HG03159 (cell line): ENCODE results near the gene DGCR6L.
"Not testable (repeated sequence)": the region's sequence is repeated elsewhere in the genome, so short reads cannot be mapped to it uniquely, and the experiment has no call there.

ENCODE experiments used
- ATAC-seq: cut with Tn5 transposase; IDR thresholded peaks from one replicate; pipeline ENCODE4 v1.9.1; 2021; ENCODE audit warnings: mild to moderate bottlenecking, moderate library complexity; ENCODE audit not compliant: unreplicated experiment

The DGCR6L gene

DNA sequence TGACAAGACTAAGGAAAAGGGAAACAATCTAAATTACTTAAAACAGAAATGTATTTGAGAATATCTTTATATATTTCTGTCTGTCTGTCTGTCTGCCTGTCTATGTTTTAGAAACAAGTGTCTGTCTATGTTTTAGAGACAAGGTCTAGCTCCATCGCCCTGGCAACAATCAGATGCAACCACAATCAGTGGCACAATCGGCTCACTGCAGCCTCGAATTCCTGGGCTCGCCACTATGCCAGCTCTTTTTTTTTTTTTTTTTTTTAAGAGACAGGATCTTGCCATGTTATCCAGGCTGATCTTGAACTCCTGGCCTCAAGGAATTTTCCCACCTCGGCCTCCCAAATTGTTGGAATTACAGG, 8.7 kb upstream of the DGCR6L start:
- ATAC-seq = not testable (repeated sequence)

DNA sequence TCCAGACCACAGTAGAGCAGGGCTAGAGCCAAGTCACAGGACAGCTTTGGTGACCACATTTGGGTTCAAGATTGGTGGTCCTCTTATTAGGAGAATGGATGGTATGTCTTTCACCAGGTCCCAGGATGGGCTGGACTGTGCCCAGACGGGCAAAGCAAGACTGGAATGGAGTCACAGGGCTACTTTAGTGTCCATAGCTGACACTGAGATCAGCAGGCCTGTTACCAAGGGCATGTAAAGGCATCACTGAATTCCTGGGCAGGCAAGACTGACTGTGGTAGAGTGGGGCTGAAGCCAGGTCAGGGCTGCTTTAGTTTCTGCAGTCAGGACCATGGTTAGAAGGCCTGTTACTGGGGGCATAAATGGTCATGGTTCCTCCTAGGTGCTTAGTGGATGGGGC, 6.1 kb upstream of the DGCR6L start:
- not testable (repeated sequence) for ATAC-seq

DNA sequence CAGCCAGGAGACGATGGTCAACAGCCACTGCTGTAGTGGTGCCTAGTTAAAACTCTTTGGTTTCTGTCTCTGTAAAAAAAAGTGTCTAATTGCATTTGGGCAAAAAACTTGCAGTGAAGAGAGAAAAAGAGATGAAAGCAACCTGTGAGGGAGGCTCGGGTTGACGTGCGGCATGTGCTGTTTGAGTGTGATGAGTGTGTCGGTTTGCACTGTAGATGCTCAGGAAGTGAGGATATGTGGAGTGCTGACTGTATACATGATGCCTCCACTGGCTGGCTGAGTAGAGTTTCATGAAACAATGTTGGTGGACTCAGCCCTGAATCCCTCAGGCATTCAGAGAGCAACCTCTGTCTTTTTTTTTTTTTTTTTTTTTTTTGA, 4.3 kb upstream of the DGCR6L start:
- ATAC-seq = no peak

DNA sequence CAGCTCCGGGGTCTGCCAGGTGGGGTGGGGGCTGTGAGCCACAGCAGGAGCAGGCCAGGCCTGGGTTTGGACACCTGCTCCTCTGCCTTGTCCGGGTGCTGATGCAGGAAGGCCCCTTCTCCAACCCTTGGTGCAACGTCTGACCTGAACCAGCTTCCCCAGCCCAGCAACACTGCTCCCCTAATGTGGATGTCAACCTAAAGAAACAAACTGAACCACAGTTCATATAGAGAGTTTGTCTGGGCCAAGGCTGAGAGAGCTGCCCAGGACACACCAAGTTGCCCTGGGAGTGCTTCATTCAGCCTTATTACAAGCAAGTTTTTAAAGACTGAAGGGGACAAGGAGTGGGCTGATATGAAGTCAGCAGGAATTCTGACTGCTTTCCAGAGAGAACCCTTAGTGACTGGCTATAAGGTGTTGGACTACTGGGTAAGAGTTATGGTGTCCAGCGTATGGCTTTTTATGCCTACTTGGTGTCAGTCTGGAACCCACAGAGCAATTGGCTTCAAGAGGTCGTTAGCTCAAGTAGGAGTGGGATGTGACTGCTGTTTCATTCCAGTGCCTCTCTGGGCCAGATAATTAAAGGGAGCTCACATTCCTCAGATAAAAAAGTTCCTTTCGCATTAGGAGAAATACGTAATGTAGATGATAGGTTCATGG, 1.8 kb upstream of the DGCR6L start:
- ATAC-seq = not testable (repeated sequence)

DNA sequence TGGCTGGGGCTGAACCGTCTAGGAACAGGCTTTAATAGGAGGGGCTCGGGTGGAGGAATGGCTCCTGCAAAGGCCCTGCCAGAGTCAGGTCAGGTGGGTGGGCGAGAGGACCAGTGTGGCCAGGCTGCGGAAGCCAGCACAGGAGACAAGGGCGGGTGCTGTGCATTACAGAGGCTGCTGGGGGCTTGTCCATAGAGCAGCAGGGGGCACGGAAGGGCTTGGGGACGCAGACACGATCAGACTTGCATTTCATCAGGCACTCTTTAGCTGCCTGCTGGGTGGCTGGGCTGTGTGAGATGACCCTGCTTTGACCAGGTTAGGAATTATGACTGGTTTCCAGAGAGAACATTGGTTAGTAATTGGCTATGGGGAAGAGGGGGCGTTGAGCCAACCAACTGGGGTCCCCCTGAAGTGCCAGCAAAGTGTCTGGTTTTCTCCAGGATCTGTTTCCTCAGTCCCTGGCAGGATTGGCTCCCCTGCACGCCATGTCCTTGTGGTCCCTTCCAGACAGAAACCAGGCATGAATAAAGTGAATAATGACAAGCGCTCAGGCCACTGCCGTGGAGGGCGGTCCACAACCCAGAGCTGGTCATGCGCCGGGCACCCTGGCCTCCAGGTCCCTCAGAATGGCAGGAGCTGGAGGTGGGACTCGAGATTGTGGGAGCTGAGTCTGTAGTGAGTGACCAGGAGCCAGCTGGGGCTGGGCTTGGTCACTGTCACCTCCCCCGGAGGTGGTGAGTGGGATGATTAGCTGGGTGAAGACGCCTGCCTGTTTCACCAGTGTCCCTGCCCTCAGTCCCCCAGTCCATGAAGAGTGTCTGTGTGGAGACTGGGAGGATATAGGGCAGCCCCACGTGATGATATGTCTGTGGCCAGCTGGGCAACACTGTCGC, 1.0 kb upstream of the DGCR6L start:
- peak; percentile 12 for ATAC-seq

DNA sequence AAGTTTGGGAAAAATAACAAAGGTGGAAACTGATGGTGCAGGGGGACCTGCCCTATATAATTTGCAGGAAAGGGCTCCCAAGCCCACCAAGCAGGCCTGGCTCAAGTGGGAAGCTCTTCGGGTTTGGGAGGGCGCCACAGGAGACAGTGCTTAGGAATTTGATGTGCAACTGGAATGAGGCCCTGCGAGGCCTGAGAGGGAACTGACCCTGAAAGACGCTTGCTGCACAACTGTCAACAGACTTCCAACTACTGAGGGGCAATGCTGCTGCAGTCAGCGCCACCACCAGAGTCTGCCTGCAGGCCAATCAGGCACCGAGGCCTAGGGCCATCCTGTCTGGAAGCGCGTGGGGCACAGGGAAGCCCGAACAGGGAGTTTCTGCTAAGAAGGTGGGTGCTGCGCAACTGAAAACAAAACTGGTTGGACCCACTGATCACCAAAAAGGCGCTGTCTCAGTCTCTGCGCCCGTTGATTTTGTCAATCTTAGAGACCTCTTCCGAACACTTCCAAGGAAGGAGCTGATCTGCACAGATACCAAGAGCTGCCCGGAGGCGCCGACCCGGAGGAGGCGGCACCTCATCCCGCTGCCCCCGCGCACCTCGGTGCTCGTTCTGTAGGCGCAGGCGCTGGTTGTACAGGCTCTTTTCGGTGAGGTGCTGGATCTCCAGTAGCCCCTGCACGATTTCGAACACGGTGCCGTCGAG, 667 bp downstream of the DGCR6L start:
- no peak for ATAC-seq

DNA sequence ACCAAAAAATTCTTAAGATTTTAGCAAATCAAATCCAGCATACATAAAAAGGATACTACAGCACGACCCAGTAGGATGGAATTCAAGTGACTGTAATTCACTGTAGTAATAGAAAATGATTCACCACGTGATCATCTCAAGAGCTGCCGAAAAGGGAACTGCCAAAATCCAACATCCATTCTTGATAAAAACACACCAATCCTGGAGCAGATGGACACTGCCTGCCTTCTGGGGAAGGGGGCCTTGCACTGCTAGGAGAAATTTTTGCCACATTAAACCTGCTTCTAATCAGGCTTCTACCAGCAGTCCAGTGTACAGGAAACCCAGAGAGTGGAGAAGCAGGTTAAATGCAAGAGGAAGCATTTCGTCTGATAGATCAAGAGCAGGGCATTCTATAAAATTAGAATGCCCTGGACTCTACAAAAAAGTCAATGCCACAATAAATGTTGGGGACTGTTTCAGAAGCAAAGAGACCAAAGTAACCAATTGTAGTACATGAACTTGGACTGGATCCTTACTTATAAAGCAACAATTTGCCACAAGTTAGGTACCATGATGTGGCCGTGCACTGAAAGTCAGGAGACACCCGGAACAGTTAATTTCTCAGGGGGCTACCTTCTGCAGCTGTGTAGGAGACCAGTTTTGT, 1.7 kb downstream of the DGCR6L start:
- not testable (repeated sequence) for ATAC-seq

DNA sequence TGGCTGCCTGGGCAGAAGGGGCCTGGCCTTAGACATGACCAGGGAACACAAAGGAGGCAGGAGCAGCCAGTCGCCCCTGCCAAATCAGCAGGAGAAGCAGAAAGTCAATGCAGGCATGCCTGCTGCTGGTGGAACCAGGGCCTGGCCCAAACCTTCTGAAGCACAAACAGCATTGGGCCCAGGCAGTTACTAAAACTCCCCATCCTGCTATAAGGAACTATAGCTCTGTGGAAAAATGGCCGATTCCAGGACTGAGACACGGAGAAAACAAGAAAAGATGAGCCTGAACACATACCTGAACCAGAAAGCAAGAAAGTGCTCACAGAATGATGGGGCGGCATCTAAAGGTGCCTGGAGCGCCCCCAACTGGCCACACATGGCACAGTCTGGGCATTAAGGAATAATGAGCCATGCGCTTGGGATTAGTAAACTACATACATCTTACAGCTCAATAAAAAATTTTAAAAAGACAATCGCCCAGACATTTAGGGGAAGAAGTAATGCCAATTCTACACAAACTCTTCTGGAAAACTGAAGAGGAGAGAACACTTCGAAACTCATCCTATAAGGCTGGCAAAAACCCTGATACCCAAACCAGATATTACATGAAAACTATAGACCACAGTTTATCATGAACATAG, 2.3 kb downstream of the DGCR6L start:
- ATAC-seq = not testable (repeated sequence)

DNA sequence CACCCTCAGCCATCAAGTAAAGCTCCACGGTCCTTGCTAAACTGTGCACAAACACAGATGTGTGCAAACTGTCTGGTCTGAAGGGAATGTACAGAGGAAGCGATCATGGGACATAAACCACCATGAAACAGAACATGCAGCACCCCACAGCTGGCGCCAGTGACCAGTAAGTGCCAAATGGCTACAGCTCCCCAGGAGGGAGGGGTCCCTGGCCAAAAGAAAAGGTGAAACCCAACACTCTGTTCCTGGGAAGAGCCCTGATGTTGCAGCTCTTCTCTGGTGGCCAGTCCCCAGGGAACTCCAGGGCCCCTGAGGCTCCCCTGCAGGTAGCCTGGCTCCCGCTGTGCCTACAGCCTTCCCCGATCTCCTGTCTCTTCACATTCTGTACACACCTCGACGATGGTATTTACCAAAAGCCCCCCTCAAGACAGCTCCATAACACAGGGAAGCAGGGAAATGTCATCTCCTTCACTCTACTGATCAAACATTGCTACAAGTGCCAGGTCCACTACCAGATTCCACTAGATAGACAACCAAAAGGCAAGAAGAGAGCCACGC, 2.9 kb downstream of the DGCR6L start:
- no peak for ATAC-seq

DNA sequence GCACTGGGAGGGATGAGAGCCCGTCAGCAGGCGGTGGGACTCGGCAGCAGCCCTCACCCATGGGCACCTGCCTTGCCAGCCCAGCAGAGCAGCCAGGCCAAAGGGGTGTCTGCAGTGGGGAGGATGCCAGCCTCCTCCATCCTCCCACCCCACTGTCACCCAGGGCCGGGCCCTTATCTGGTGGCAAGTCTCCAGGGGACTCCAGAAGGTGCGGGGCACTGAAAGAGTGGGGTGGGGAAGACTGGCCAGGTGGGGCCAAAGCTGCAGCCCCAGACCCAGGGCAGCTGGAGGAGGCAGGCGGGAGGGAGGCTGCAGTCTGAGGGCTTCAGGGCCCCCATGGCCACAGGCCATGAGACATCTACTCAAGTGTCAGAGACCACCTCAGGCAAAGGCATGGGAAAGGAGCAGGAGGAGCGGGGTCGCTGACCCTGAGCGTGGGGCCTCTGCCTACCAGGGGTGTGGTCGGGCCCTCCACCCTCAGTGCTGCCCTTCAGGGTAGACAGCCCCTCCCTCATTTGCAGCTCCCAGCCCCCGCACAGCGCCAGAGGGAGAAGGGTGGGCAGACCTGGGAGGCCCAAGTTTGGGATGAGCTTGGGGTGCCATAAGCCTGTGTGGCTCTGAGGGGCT, 3.5 kb downstream of the DGCR6L start:
- ATAC-seq = no peak

DNA sequence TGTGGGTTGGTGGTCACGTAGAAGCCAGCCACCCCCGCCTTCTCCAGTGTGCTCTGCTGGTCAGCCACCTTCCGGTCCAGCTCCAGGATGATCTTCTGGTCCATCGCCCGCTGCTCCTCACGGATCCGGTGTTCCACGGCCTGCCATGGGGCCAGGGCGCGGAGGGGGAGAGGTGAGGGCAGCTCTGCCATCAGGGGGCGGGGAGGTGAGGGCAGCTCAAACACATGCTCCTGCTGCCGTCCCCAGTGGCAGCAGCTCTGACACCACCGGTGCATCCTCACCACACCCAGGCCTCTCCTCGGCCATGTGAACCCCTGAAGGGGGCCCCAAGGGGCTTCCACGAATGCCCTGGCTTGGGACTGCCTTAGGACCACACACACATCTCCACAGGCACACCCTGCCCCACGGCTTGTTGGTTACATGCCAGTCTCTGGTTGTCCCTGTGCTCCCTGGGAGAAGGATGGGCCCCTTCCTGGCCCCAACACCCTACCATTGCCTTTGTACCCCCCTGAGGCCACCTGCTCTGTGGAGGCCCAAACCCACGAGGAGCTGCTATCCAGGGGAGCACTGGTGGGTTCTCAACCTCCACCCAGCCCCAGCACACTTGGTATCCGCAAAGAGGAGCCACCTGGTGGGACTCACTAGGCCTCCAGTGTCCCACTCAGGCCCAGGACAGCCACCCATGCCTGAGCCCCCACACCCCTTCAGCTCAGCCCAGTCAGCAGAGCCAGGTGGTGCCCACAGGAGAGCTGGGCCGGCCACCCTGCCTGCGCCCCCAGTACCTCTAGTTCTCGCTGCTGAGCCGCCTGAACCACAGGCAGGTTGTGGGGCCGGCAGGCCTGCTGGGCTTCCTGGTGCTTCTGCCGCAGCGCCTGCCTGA, 4.3 kb downstream of the DGCR6L start:
- no peak for ATAC-seq

DNA sequence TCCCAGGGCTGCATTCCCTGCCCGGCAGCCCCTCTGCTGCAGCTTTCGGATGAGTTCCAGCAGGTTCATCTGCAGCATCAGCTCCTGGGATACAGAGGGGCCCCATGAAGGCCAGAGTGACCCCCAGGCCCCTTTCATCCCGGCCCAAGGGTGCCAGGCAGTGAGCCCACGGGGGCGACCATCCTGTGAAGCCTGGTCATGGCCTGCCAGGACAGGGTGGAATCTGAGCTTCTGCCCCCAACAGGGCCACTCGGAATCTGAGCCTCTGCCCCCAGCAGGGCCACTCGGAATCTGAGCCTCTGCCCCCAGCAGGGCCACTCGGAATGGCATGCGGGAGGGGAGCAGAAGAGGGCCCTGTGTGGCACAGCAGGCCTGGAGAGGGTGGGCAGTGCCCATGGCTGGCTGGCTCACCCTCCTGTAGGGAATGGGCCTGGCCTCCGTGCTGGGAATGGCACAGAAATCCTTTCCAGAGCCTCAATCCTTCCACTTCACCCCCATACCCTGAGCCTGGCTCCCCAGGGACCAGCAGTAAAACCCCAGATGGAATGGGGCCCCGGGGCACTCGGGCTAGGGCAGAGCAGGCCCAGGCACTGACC, 5.0 kb downstream of the DGCR6L start:
- ATAC-seq = not testable (repeated sequence)

DNA sequence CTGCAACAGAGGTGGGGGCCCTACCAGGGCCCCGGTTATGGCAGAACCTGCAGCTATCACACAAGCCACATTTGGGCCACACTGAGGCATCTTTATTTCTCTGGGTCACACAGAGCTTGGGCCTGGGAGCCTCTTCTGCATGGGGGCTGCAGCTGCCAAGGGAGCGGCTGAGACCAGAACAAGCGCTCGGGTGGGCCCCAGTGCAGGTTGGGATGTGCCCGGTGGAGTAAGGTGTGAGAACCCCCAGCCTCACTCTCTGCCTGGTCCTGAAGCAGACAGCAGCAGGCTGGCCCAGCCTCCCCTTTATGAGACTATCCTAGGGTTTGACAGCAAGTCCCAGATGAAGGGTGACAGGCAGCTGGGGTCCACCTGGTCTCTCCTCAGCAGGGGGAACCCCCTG, 5.7 kb downstream of the DGCR6L start:
- not testable (repeated sequence) for ATAC-seq

DNA sequence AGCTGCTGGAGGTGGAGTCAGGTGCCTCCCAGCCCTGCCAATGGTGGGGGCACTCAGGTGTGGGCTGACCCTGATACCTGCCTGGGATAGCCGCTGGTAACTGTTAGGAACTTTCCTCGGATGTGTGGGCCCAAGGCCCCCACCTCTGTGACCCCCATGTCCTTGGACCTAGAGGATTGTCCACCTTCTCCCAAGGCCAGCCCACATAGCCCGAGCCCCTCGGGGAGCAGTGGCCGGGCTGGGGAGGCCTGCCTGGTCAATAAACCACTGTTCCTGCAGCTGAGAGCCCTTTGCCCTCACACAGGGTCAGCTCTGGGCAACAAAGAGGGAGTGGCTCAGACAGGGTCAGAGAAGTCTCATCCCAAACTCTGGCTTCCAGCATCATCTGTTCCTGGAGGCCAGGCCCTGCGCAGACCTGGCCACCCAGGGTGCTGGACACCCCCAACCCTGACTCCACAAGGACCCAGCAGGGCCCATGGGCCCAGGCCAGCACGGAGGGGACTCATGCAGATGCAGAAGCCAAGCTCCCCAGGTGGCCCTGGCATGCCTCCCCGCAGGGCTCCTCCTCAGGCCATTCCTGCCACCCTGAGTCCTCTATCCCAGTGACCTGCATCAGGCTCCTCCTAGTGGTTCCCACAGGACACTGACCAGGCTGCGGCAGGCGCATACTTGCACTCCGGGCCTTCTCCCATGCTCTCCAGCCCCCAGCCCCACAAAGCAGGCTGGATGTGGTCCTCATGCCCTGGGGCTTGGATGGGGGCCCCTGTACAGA, 6.4 kb downstream of the DGCR6L start:
- ATAC-seq = not testable (repeated sequence)

DNA sequence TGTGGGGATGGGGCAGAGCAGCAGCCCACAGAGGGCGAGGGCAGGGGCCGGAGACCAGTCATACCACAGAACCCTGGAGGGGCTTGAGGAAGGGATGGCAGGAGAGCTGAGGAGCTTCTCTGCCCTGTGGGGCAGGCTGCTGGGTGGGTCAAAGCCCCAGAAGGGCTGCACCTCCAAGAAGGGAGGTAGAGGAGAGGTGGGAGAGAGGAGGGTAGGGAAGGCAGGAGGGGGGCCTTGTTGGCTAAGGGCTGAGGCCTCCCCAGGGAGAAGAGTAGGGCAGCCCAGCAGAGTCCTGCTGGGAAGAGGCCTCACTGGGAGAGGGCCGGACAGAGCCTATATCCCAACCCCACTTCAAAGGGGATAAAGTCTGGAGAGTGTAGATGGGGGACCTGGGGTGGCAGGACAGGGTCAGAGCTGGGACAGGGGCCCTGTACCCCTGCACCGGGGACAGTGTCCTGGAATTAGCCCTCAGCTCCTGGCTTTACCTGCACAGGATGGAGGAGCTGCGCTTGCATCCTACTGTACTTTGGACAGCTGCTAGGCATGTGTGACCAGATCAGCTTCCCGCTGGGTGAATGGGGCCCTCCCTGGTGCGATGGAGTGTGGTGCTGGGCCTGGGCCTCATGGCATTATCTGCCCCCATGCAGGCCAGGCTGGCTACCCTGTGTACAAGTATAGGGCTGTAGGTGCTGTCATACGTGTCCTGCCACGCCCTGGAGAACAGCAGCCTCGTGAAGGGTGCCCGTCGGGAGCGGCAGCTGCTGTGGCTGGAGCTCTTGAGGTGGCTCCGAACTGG, 7.3 kb downstream of the DGCR6L start:
- ATAC-seq = no peak

DNA sequence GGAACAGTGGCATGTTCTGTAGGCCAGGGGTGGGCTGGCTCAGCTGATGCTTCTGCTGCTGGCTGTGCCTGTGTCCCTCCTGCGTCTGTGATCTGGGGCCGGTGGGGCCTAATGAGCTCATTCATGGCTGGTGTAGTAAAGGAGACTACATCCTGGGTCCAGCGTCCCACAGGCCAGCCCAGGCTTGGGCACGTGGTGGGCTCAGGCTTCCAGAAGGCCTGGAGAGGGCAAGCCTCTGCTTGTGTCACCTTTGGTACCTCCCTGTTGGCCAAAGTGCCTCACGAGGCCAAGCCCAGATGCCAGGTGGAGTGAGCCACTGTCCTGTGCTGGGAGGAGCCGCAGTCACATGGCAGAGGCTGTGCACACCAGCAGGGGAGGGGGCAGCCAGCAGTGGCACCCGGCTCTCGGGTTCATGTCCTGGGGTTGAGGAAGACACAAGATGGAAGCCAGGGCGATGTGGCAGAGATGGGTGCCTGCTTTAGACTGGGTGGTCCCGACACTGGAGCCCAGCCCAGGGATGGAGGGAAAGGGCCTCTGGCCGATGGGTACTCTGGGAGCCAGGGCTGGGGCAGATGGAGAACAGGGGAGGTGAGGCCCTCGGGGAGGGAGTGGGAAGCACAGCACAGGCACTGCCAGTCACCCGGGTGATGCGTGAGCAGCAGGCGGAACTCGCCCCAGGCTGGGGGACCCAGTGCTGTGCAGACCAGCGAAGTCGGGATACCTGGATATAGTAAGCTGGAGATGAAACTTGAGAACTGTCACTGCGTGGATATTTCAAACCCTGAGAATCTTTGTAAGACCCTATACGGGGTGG, 8.4 kb downstream of the DGCR6L start:
- not testable (repeated sequence) for ATAC-seq
